Activated T-cell treated with anti-CD3 and anti-CD28 coated beads, Interleukin-2, amount 50 U/mL, for 24 hours (primary cell): ENCODE measurements around the gene MREG.

Experiments
- DNase-seq: peaks from one replicate; pipeline ENCODE4 v3.0.0-alpha.2; 2020
- H3K27ac Mint-ChIP-seq: 2 replicates; pipeline ENCODE4 v1.8.0; 2020; ENCODE audit warnings: mild to moderate bottlenecking, mixed read lengths
- H3K27me3 Mint-ChIP-seq: 2 replicates; pipeline ENCODE4 v1.8.0; 2020; ENCODE audit warnings: mixed read lengths
- H3K36me3 Mint-ChIP-seq: 2 replicates; pipeline ENCODE4 v1.8.0; 2020; ENCODE audit warnings: low read depth, mixed read lengths
- H3K4me1 Mint-ChIP-seq: 2 replicates; pipeline ENCODE4 v1.8.0; 2020; ENCODE audit warnings: low read depth, mixed read lengths
- H3K4me3 Mint-ChIP-seq: 2 replicates; pipeline ENCODE4 v1.8.0; 2020; ENCODE audit warnings: mild to moderate bottlenecking, moderate library complexity, mixed read lengths
- H3K9me3 Mint-ChIP-seq: 2 replicates; pipeline ENCODE4 v1.8.0; 2020; ENCODE audit warnings: mixed read lengths

The MREG gene

DNA sequence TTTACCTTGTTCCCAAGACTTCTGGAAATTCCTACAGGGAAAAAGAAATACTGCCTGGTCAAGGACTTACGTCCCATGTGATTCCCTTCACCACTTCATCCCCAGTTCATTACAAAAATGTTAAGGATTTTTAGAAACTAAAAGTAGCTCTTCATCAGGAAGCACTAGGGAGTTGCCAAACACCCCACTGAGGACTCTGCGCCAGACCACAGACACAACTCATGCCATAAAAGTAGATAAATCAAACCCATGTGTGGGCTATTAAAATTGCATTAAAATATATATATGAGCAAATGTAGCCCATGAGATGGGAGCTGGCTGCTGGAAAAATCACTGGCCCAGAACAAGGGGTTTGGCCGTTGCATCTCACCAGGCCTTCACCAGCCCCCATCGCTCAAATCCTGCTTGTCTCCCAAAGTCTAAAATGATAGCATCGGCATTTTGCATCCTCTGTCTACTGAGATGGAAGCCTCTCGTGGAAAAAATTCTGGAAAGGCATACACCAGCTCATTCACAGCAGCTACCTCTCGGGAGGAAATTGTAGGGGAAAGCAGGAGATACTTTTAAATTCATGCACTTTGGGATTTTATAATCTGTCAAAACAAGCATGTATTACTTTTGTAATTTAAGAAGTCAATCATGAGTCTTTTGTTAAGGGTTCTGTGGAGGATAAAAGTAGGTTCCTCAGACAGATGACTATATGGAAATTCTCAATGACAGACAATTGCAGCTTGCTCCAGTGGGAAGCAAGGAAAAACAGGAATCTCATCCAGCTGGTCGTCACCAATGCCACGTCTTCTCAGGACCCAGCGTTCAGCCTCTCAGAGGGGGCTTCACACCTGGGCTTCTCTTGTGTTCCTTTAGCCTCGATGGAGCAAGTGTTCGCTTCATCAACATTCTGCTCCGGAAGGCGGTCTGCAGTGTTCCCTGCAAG is 113.9 kb downstream of the MREG start:
- H3K4me3 Mint-ChIP-seq: no peak overlapping the region
- no peaks in the 10 kb centered on the region for H3K4me1 Mint-ChIP-seq
- no peaks in the 10 kb centered on the region for H3K36me3 Mint-ChIP-seq
- peaks cover 11% of the 10 kb centered on the region for H3K27me3 Mint-ChIP-seq
- H3K9me3 Mint-ChIP-seq: no peaks in the 10 kb centered on the region
- H3K27ac Mint-ChIP-seq: no peak overlapping the region
- no peak for DNase-seq

DNA sequence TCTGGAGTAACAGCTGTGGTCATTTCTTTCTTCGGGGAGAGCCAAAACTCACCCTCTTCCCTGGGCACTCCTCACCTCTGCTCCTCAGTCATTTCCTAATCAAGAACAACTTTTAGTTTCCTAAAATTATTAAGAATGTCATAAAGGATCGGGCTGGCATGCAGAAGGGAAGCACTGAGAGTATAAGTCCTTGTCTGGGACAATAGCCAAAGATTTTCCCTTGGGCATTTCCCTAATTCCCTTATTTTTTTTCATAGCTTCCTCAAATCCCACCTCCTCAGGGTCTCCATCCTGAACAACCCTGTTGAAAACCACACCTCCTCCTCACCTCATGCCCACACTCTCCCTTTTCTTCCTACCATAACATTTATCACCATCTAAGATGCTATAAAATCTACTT is 115.0 kb downstream of the MREG start:
- Mint-ChIP-seq H3K4me1 (no peaks in the 10 kb centered on the region), H3K4me3 (no peak overlapping the region), H3K27ac (no peak overlapping the region), H3K36me3 (no peaks in the 10 kb centered on the region), H3K27me3 (peaks cover 8% of the 10 kb centered on the region), H3K9me3 (no peaks in the 10 kb centered on the region)
- DNase-seq: no peak

- no peak overlapping the region for H3K4me3 Mint-ChIP-seq
- H3K27ac Mint-ChIP-seq: no peak overlapping the region
- H3K4me1 Mint-ChIP-seq: no peaks in the 10 kb centered on the region
- no peaks in the 10 kb centered on the region for H3K36me3 Mint-ChIP-seq
- H3K27me3 Mint-ChIP-seq: peaks cover 13% of the 10 kb centered on the region
- no peak for DNase-seq
- H3K9me3 Mint-ChIP-seq: no peaks in the 10 kb centered on the region
Observed at GRCh38 chr2:215896921-215897320, 116.4 kb downstream of the MREG start.

DNA sequence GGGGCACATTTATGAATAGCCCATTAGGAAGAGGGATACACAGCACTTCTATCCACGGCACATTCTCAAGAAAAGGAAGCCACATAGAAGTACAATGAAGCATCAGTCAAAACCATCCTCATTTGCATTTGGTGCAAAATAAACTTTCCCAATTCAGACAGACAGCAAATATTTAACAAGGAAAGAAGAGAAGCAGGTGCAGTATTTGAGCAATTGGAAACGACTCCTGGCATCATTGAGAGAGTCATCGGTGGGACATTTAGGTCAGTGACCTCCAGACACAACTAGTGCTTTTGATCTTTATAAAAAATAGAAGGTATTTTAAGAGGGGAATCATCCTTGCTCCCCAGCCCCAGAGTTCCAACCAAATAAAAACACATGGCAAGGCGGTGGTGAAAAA is 118.0 kb downstream of the MREG start:
- Mint-ChIP-seq H3K4me1 (no peaks in the 10 kb centered on the region), H3K27ac (no peak overlapping the region), H3K36me3 (no peaks in the 10 kb centered on the region), H3K4me3 (no peak overlapping the region), H3K9me3 (no peaks in the 10 kb centered on the region), H3K27me3 (peaks cover 10% of the 10 kb centered on the region)
- DNase-seq: no peak
